ENCODE measurements around the gene CYFIP1.

DNA sequence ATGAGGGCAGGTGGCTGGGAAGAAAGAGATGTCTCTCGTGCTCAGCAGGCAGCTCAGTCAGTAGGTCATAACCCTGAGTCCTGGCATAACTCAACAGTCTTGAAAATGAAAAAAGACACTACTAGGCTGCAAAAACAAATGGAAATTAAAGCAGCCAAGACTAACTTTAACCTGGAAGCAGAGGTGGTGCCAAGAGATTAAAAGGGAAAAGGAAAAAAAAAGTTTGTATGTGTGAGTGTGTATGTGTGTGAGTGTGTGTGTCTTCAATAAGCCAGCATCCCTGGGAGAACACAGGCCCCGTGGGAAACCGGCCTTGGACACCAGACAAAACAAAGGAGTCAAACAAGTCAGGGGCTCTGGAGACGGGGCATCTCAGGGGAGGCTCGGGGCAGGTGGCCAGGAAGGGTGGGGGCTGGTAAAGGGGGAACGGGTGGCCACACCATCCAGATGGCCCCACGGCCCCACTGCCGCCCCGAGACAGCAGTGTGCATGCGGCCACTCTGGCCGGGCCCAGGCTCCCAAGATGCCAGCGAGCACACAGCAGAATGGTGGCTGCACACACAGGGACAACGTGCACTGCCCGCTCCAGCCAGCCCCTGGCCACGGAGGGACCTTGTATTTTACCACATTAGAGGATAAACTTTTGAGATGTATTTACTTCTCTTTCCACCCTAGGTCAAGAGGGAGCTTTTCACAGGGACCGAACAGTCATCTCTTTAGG lies 23.8 kb downstream of the CYFIP1 start:
- no peak for TF ChIP-seq CTCF (conservative IDR thresholded peaks at IDR 0.05; ENCODE audit: low read depth, low read length)
- no peak for TF ChIP-seq EZH2 (IDR thresholded peaks at IDR 0.05; ENCODE audit: borderline replicate concordance, low read depth, low read length, poor library complexity, severe bottlenecking)
